ENCODE measurements around the gene CDC14B.
A peak's percentile ranks its signal among the peaks of the same experiment; 100 is the strongest.
"Not testable (repeated sequence)": the region's sequence is repeated elsewhere in the genome, so short reads cannot be mapped to it uniquely, and the experiment has no call there.

Gene CDC14B

DNA sequence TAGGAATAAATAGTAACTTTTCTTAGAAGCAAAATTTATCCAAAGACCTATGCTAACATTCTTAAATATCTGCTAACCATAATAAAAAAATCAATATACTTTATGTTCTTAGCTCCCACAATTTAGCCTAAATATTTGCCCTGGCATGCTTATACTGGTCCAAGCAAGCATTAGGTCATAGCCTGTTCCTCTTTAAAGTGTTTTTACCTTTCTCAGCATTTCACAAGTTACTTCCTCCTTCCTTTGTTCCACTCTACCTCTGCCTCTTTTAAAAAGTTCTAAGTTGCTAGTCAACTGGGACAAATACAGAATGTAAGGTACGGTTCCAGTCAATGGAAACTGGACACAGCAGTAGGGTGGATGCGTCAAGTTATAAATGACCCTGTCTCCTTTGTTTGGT is 37.4 kb downstream of the CDC14B start:
- not testable (repeated sequence) for H3K9ac ChIP-seq (ENCODE audit: low read length); H4K12ac ChIP-seq (ENCODE audit: low read depth, low read length); H3K27me3 ChIP-seq (ENCODE audit: insufficient read depth, low read length); H3K4me1 ChIP-seq (ENCODE audit: control insufficient read depth in 1 of 2, insufficient read depth in 2 of 2, low read length in 2 of 2); H2BK12ac ChIP-seq (ENCODE audit: low read length); H3K4me3 ChIP-seq (ENCODE audit: low read depth, low read length); H2AFZ ChIP-seq (ENCODE audit: insufficient read depth, low read length, poor library complexity); H2AK5ac ChIP-seq (ENCODE audit: low read length); H3K18ac ChIP-seq (ENCODE audit: low read length); H2BK5ac ChIP-seq (ENCODE audit: low read depth, low read length, poor library complexity); DNase-seq; H3K9me3 ChIP-seq (ENCODE audit: insufficient read depth, low read depth, low read length); H3K14ac ChIP-seq (ENCODE audit: low read length); H4K8ac ChIP-seq (ENCODE audit: low read depth, low read length); H3K27ac ChIP-seq (ENCODE audit: low read depth, low read length); H3K4ac ChIP-seq (ENCODE audit: low read depth, low read length); H3K79me1 ChIP-seq (ENCODE audit: low read length); H3K23ac ChIP-seq (ENCODE audit: low read length); H3K4me2 ChIP-seq (ENCODE audit: low read length); H3K79me2 ChIP-seq (ENCODE audit: control insufficient read depth, insufficient read depth, low read length, poor library complexity); H4K91ac ChIP-seq (ENCODE audit: low read depth, low read length); H3K36me3 ChIP-seq (ENCODE audit: control insufficient read depth in 1 of 2, insufficient read depth in 2 of 2, low read length in 2 of 2); H2BK120ac ChIP-seq (ENCODE audit: insufficient read depth, low read length, poor library complexity)
- WGBS (ENCODE audit: extremely low coverage, insufficient coverage, insufficient read length), result no CpG with 5 or more reads among the region's 2 CpGs

DNA sequence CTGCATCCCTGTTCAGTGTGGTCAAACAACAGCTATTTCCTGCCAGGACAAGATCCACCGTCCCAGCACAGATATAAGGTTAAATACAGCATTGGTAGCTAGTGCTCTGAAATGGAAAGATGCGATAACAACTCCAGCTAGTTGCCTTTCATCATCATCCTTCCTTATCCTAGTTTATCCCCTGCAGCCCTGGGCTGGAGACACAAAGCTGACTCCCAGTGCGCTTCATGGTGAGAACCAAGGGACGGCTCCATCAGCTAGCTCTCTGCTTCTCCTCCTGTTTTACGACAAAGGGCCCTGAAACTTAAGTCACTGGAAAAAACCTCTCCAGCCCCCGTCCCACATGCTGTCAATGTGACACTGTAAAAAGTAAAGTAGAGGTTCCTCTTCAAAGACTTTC is 37.9 kb downstream of the CDC14B start:
- Histone ChIP-seq H3K9ac (ENCODE audit: low read length) (no peak overlapping the region), H3K36me3 (ENCODE audit: control insufficient read depth in 1 of 2, insufficient read depth in 2 of 2, low read length in 2 of 2) (no peaks in the 10 kb centered on the region), H3K4me1 (ENCODE audit: control insufficient read depth in 1 of 2, insufficient read depth in 2 of 2, low read length in 2 of 2) (peaks cover 0 to 2% of the 10 kb centered on the region in 2 experiments), H2BK12ac (ENCODE audit: low read length) (no peak overlapping the region), H3K4me3 (ENCODE audit: low read depth, low read length) (no peak overlapping the region), H3K79me2 (ENCODE audit: control insufficient read depth, insufficient read depth, low read length, poor library complexity) (no peaks in the 10 kb centered on the region), H3K14ac (ENCODE audit: low read length) (no peak overlapping the region), H3K27ac (ENCODE audit: low read depth, low read length) (no peak overlapping the region), H4K91ac (ENCODE audit: low read depth, low read length) (no peak overlapping the region), H3K23ac (ENCODE audit: low read length) (no peak overlapping the region), H2AK5ac (ENCODE audit: low read length) (no peak overlapping the region), H2BK5ac (ENCODE audit: low read depth, low read length, poor library complexity) (no peak overlapping the region), H3K79me1 (ENCODE audit: low read length) (no peaks in the 10 kb centered on the region), H3K27me3 (ENCODE audit: insufficient read depth, low read length) (no peaks in the 10 kb centered on the region), H3K4ac (ENCODE audit: low read depth, low read length) (no peak overlapping the region), H3K18ac (ENCODE audit: low read length) (no peak overlapping the region), H4K8ac (ENCODE audit: low read depth, low read length) (no peak overlapping the region), H3K9me3 (ENCODE audit: insufficient read depth, low read depth, low read length) (no peaks in the 10 kb centered on the region), H2BK120ac (ENCODE audit: insufficient read depth, low read length, poor library complexity) (no peak overlapping the region), H3K4me2 (ENCODE audit: low read length) (no peak overlapping the region), H2AFZ (ENCODE audit: insufficient read depth, low read length, poor library complexity) (no peak overlapping the region), H4K12ac (ENCODE audit: low read depth, low read length) (no peak overlapping the region)
- no peak for DNase-seq
- WGBS (ENCODE audit: extremely low coverage, insufficient coverage, insufficient read length), result no CpG with 5 or more reads among the region's 6 CpGs

- Histone ChIP-seq H3K36me3 (ENCODE audit: control insufficient read depth in 1 of 2, insufficient read depth in 2 of 2, low read length in 2 of 2) (no peaks in the 10 kb centered on the region), H3K4me2 (ENCODE audit: low read length) (no peak overlapping the region), H2AFZ (ENCODE audit: insufficient read depth, low read length, poor library complexity) (no peak overlapping the region), H3K4me3 (ENCODE audit: low read depth, low read length) (no peak overlapping the region), H3K14ac (ENCODE audit: low read length) (no peak overlapping the region), H3K4me1 (ENCODE audit: control insufficient read depth in 1 of 2, insufficient read depth in 2 of 2, low read length in 2 of 2) (peaks cover 0 to 2% of the 10 kb centered on the region in 2 experiments), H3K4ac (ENCODE audit: low read depth, low read length) (no peak overlapping the region), H2BK120ac (ENCODE audit: insufficient read depth, low read length, poor library complexity) (no peak overlapping the region), H2BK12ac (ENCODE audit: low read length) (no peak overlapping the region), H2AK5ac (ENCODE audit: low read length) (no peak overlapping the region), H3K79me2 (ENCODE audit: control insufficient read depth, insufficient read depth, low read length, poor library complexity) (no peaks in the 10 kb centered on the region), H3K27me3 (ENCODE audit: insufficient read depth, low read length) (no peaks in the 10 kb centered on the region), H2BK5ac (ENCODE audit: low read depth, low read length, poor library complexity) (no peak overlapping the region), H3K27ac (ENCODE audit: low read depth, low read length) (no peak overlapping the region), H3K18ac (ENCODE audit: low read length) (no peak overlapping the region), H3K9ac (ENCODE audit: low read length) (no peak overlapping the region), H4K8ac (ENCODE audit: low read depth, low read length) (no peak overlapping the region), H3K9me3 (ENCODE audit: insufficient read depth, low read depth, low read length) (no peaks in the 10 kb centered on the region), H4K12ac (ENCODE audit: low read depth, low read length) (no peak overlapping the region), H3K23ac (ENCODE audit: low read length) (no peak overlapping the region), H3K79me1 (ENCODE audit: low read length) (no peaks in the 10 kb centered on the region), H4K91ac (ENCODE audit: low read depth, low read length) (no peak overlapping the region)
- DNase-seq, result no peak
- 100% methylated on average over 1 of the region's 4 CpGs for WGBS (ENCODE audit: extremely low coverage, insufficient coverage, insufficient read length)
Measured at GRCh38 chr9:96581301-96581700, 38.3 kb downstream of the CDC14B start.

GRCh38 chr9:96574931-96575351 is 44.7 kb downstream of the CDC14B start:
- Histone ChIP-seq H3K14ac (ENCODE audit: low read length) (no peak overlapping the region), H4K91ac (ENCODE audit: low read depth, low read length) (no peak overlapping the region), H3K36me3 (ENCODE audit: control insufficient read depth in 1 of 2, insufficient read depth in 2 of 2, low read length in 2 of 2) (no peaks in the 10 kb centered on the region), H2AFZ (ENCODE audit: insufficient read depth, low read length, poor library complexity) (no peak overlapping the region), H3K23ac (ENCODE audit: low read length) (no peak overlapping the region), H3K4ac (ENCODE audit: low read depth, low read length) (no peak overlapping the region), H3K4me1 (ENCODE audit: control insufficient read depth in 1 of 2, insufficient read depth in 2 of 2, low read length in 2 of 2) (peaks cover 6 to 9% of the 10 kb centered on the region in 2 experiments), H2AK5ac (ENCODE audit: low read length) (peak overlapping the region; percentile 21), H3K4me3 (ENCODE audit: low read depth, low read length) (no peak overlapping the region), H3K79me1 (ENCODE audit: low read length) (peaks cover 5% of the 10 kb centered on the region), H4K12ac (ENCODE audit: low read depth, low read length) (no peak overlapping the region), H3K27ac (ENCODE audit: low read depth, low read length) (no peak overlapping the region), H4K8ac (ENCODE audit: low read depth, low read length) (no peak overlapping the region), H3K27me3 (ENCODE audit: insufficient read depth, low read length) (no peaks in the 10 kb centered on the region), H2BK120ac (ENCODE audit: insufficient read depth, low read length, poor library complexity) (peak overlapping the region; percentile 43), H3K18ac (ENCODE audit: low read length) (no peak overlapping the region), H3K4me2 (ENCODE audit: low read length) (no peak overlapping the region), H3K9ac (ENCODE audit: low read length) (no peak overlapping the region), H2BK12ac (ENCODE audit: low read length) (peak overlapping the region; percentile 58), H3K79me2 (ENCODE audit: control insufficient read depth, insufficient read depth, low read length, poor library complexity) (peaks cover 2% of the 10 kb centered on the region), H2BK5ac (ENCODE audit: low read depth, low read length, poor library complexity) (no peak overlapping the region), H3K9me3 (ENCODE audit: insufficient read depth, low read depth, low read length) (no peaks in the 10 kb centered on the region)
- WGBS (ENCODE audit: extremely low coverage, insufficient coverage, insufficient read length), result no CpG with 5 or more reads among the region's 8 CpGs
- no peak for DNase-seq
